Endodermal cell (in vitro differentiated cells): ENCODE data around the gene CEACAM19. TPM values are rescaled to one million over a fixed set of nuclear protein-coding genes. Genes with fewer than 3 reads are reported as not detected.

Source experiments
- DNase-seq: peaks from one replicate; pipeline ENCODE4 v3.0.0-alpha.2; 2017
- H3K27ac ChIP-seq: 2 replicates; pipeline ENCODE4 v1.5.1; 2013; ENCODE audit warnings: mild to moderate bottlenecking, low read depth, low read length, moderate library complexity
- H3K27me3 ChIP-seq: 2 replicates; pipeline ENCODE4 v1.6.1; 2013; ENCODE audit warnings: mild to moderate bottlenecking, low read length, moderate library complexity; ENCODE audit not compliant: insufficient read depth, control insufficient read depth, poor library complexity, severe bottlenecking
- H3K36me3 ChIP-seq: 2 replicates; pipeline ENCODE4 v1.7.0; 2013; ENCODE audit warnings: mild to moderate bottlenecking, low read length, moderate library complexity; ENCODE audit not compliant: control insufficient read depth, insufficient read depth
- H3K4me1 ChIP-seq: one replicate; pipeline ENCODE4 v1.7.0; 2013; ENCODE audit warnings: low read length; ENCODE audit not compliant: control insufficient read depth, insufficient read depth
- H3K4me3 ChIP-seq: 2 replicates; pipeline ENCODE4 v1.5.1; 2013; ENCODE audit warnings: mild to moderate bottlenecking, low read length, moderate library complexity
- H3K9ac ChIP-seq: 2 replicates; pipeline ENCODE4 v1.6.1; 2013; ENCODE audit warnings: mild to moderate bottlenecking, low read length, moderate library complexity; ENCODE audit not compliant: poor library complexity, severe bottlenecking; ENCODE audit errors: extremely low read depth
- H3K9me3 ChIP-seq: 2 replicates; pipeline ENCODE4 v1.6.1; 2013; ENCODE audit warnings: mild to moderate bottlenecking, low read length, moderate library complexity; ENCODE audit not compliant: control insufficient read depth
- H3K27ac Mint-ChIP-seq: 2 replicates; pipeline ENCODE4 v1.8.0; 2020; ENCODE audit warnings: mixed read lengths
- H3K27me3 Mint-ChIP-seq: 2 replicates; pipeline ENCODE4 v1.8.0; 2021; ENCODE audit warnings: mild to moderate bottlenecking, mixed read lengths; ENCODE audit not compliant: insufficient read depth
- H3K36me3 Mint-ChIP-seq: 2 replicates; pipeline ENCODE4 v1.8.0; 2020; ENCODE audit warnings: low read depth, mixed read lengths
- H3K4me1 Mint-ChIP-seq: 2 replicates; pipeline ENCODE4 v1.8.0; 2020; ENCODE audit warnings: mixed read lengths
- H3K4me3 Mint-ChIP-seq: 2 replicates; pipeline ENCODE4 v1.8.0; 2020; ENCODE audit warnings: mild to moderate bottlenecking, moderate library complexity, mixed read lengths
- H3K9me3 Mint-ChIP-seq: 2 replicates; pipeline ENCODE4 v1.8.0; 2020; ENCODE audit warnings: mild to moderate bottlenecking, mixed read lengths
- WGBS, 2 experiments: methylation state at CpG; one replicate each; pipeline versions ENCODE4 v1.1.5 to v1.1.7; 2013; ENCODE audit warnings: missing lambda C conversion rate in 2 of 2, mixed read lengths in 1 of 2; ENCODE audit not compliant: insufficient coverage in 1 of 2, insufficient read length in 1 of 2; 5-methylcytosine and 5-hydroxymethylcytosine counted together
- total RNA-seq, 2 donors: library from RNA; stranded (reverse); fragmentation: NEBNext Ultra II Directional in 1 of 2; extraction: Animal tissue kit (Norgen Biotek cat#: 25700) in 1 of 2; gene quantifications; 2 replicates in 1 of 2; 3 replicates in 1 of 2; pipeline ENCODE4 v1.2.1, GENCODE V29; 2021
- TF ChIP-seq, protein P1 (sequence below): fragments of 200-600 bp; sonication (generic); conservative IDR thresholded peaks from 2 replicates; pipeline ENCODE4 v1.5.0; 2021; ENCODE audit warnings: antibody characterized with exemption, mild to moderate bottlenecking

Gene CEACAM19
- total RNA-seq, 2 donors from 2014 or later, result 2.2 to 2.8 TPM

DNA sequence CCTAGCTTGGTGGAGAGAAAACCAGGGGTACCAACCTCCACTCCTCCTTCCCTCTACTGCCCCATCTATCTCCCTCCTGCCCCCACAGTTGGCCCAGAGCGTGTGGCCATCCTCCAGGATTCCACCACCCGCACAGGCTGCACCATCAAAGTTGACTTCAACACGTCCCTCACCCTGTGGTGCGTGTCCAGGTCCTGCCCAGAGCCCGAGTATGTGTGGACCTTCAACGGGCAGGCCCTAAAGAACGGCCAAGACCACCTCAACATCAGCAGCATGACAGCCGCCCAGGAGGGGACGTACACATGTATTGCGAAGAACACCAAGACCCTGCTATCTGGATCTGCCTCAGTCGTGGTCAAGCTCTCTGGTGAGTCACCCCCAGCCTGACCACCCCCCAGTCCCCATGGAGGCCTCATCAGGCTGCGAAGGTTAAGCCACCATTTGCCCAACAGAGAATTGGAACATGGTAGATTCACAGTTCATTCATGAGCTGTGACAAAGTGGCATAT is 34.3 kb downstream of the CEACAM19 start:
- WGBS, 2 experiments, result 88 to 94% methylated on average over 6 to 12 of the region's 12 CpGs
- H3K4me1 Mint-ChIP-seq, result no peaks in the 10 kb centered on the region
- DNase-seq, result no peak
- Histone ChIP-seq H3K36me3 (no peaks in the 10 kb centered on the region), H3K27ac (no peak overlapping the region), H3K9me3 (no peaks in the 10 kb centered on the region), H3K9ac (no peak overlapping the region), H3K27me3 (no peaks in the 10 kb centered on the region), H3K4me1 (no peaks in the 10 kb centered on the region), H3K4me3 (no peak overlapping the region)
- TF ChIP-seq, protein P1, sequence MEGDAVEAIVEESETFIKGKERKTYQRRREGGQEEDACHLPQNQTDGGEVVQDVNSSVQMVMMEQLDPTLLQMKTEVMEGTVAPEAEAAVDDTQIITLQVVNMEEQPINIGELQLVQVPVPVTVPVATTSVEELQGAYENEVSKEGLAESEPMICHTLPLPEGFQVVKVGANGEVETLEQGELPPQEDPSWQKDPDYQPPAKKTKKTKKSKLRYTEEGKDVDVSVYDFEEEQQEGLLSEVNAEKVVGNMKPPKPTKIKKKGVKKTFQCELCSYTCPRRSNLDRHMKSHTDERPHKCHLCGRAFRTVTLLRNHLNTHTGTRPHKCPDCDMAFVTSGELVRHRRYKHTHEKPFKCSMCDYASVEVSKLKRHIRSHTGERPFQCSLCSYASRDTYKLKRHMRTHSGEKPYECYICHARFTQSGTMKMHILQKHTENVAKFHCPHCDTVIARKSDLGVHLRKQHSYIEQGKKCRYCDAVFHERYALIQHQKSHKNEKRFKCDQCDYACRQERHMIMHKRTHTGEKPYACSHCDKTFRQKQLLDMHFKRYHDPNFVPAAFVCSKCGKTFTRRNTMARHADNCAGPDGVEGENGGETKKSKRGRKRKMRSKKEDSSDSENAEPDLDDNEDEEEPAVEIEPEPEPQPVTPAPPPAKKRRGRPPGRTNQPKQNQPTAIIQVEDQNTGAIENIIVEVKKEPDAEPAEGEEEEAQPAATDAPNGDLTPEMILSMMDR, result no peak
- H3K4me3 Mint-ChIP-seq, result no peak overlapping the region
- H3K27me3 Mint-ChIP-seq, result peaks cover 2% of the 10 kb centered on the region
- H3K36me3 Mint-ChIP-seq, result no peaks in the 10 kb centered on the region
- H3K27ac Mint-ChIP-seq, result no peak overlapping the region
- no peaks in the 10 kb centered on the region for H3K9me3 Mint-ChIP-seq

DNA sequence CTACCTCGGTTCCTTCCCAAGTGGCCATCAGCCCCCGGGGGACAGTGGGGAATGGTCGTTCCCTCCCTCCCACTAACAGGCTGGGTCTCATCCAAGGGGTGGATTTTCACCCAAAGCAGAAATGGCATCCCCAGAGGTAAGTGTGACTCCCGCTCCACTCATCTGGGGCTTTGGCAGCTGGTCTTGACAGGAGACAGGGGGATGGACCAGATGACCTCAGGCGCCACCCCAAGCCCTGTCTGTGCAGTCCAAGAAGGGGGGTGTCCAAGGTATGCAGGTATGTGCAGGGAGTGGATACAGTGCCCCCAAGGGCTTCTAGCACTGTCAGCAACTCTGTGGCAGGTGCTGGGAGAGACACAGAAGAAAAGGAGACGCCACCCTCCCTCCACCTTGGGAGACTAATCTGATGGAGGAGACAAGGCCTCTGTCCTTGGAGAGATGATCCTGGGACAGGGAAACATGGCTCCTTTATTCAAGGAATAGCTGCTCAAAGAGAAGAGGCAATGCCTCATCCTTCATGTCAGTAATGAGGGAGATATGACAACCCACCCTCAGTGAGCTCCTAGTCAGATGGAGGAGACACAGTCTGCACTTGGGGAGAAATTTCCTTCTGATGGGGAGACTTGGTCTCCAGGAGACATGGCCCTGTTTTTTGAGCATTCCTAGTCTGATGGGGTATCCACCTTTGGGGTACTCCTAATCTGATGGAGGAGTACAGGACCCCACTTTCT is 35.4 kb downstream of the CEACAM19 start:
- no peaks in the 10 kb centered on the region for H3K4me1 ChIP-seq
- H3K27me3 ChIP-seq, result no peaks in the 10 kb centered on the region
- TF ChIP-seq, protein P1, result no peak
- no peak overlapping the region for H3K27ac ChIP-seq
- 90 to 100% methylated on average over 3 to 6 of the region's 6 CpGs for WGBS, 2 experiments
- H3K9me3 ChIP-seq, result no peaks in the 10 kb centered on the region
- H3K4me3 ChIP-seq, result no peak overlapping the region
- Mint-ChIP-seq H3K4me1 (no peaks in the 10 kb centered on the region), H3K4me3 (no peak overlapping the region), H3K36me3 (no peaks in the 10 kb centered on the region), H3K27ac (no peak overlapping the region), H3K9me3 (no peaks in the 10 kb centered on the region), H3K27me3 (peaks cover 2% of the 10 kb centered on the region)
- DNase-seq, result no peak
- H3K9ac ChIP-seq, result no peak overlapping the region
- H3K36me3 ChIP-seq, result no peaks in the 10 kb centered on the region

DNA sequence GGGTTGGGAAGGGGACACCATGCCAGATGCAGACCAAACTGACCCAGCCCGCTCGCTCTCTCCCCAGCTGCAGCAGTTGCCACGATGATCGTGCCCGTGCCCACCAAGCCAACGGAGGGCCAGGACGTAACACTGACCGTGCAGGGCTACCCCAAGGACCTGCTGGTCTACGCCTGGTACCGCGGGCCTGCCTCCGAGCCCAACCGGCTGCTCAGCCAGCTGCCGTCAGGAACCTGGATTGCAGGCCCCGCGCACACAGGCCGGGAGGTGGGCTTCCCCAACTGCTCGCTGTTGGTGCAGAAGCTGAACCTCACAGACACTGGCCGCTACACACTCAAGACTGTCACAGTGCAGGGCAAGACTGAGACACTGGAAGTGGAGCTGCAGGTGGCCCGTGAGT is 36.5 kb downstream of the CEACAM19 start:
- Mint-ChIP-seq H3K27ac (no peak overlapping the region), H3K27me3 (peaks cover 2% of the 10 kb centered on the region), H3K4me3 (no peak overlapping the region), H3K4me1 (no peaks in the 10 kb centered on the region), H3K9me3 (no peaks in the 10 kb centered on the region), H3K36me3 (no peaks in the 10 kb centered on the region)
- Histone ChIP-seq H3K27me3 (no peaks in the 10 kb centered on the region), H3K36me3 (no peaks in the 10 kb centered on the region), H3K9ac (no peak overlapping the region), H3K4me1 (no peaks in the 10 kb centered on the region), H3K27ac (no peak overlapping the region), H3K9me3 (no peaks in the 10 kb centered on the region), H3K4me3 (no peak overlapping the region)
- TF ChIP-seq, protein P1, result no peak
- WGBS, 2 experiments, result 95 to 96% methylated on average over 9 to 20 of the region's 20 CpGs
- no peak for DNase-seq
